HEK293 (cell line): ENCODE results near the gene S100P.

Source experiments
- CTCF ChIA-PET: fragments of 350-600 bp; formaldehyde crosslinking; extraction: SDS; loops from one replicate; lab custom pipeline; 2021; ENCODE audit warnings: antibody characterized with exemption; lab: Yijun Ruan, JAX
- POLR2A ChIA-PET: fragments of 300-600 bp; formaldehyde crosslinking; extraction: SDS; loops from one replicate; lab custom pipeline; 2020; ENCODE audit warnings: antibody characterized with exemption, inconsistent platforms; lab: Yijun Ruan, JAX
- H3K27ac ChIP-seq: fragments of 200-500 bp; sonication (Bioruptor generic); 2 replicates; pipeline ENCODE4 v1.5.1; 2014; ENCODE audit warnings: low read depth, low read length, control low read depth, inconsistent platforms; ENCODE audit errors: extremely low read depth
- H3K36me3 ChIP-seq, 2 experiments: fragments of 200-500 bp in 1 of 2; sonication (Bioruptor generic) in 1 of 2; 1 replicate in 1 of 2; 2 replicates in 1 of 2; pipeline ENCODE4 v1.5.1; 2014 to 2017; ENCODE audit warnings: inconsistent platforms in 2 of 2, low read length in 2 of 2; ENCODE audit not compliant: control insufficient read depth in 2 of 2, insufficient read depth in 1 of 2
- H3K4me1 ChIP-seq: fragments of 200-500 bp; sonication (Bioruptor generic); 2 replicates; pipeline ENCODE4 v1.5.1; 2014; ENCODE audit warnings: mild to moderate bottlenecking, low read length, inconsistent platforms; ENCODE audit not compliant: control insufficient read depth, insufficient read depth
- H3K4me3 ChIP-seq: 2 replicates; pipeline ENCODE4 v1.5.1; 2011; ENCODE audit warnings: low read depth, mild to moderate bottlenecking, control low read depth, low read length, moderate library complexity
- H3K9me3 ChIP-seq: fragments of 200-500 bp; sonication (Bioruptor generic); 2 replicates; pipeline ENCODE4 v1.5.1; 2014; ENCODE audit warnings: low read depth, low read length, inconsistent platforms; ENCODE audit not compliant: control insufficient read depth, insufficient read depth
- EGR2 ChIP-seq: fragments of 450-650 bp; formaldehyde crosslinking; IDR thresholded peaks from 2 replicates; pipeline ENCODE4 v1.5.1; 2016; ENCODE audit warnings: low read depth, missing biosample characterization, missing genetic modification characterization
- GLI2 ChIP-seq: fragments of 450-650 bp; formaldehyde crosslinking; IDR thresholded peaks from 2 replicates; pipeline ENCODE4; 2017; ENCODE audit warnings: missing biosample characterization, missing genetic modification characterization, low read depth, borderline replicate concordance
- GLIS1 ChIP-seq: fragments of 450-650 bp; formaldehyde crosslinking; IDR thresholded peaks from 2 replicates; pipeline ENCODE4 v1.5.1; 2016; ENCODE audit warnings: missing biosample characterization, missing genetic modification characterization
- GLIS2 ChIP-seq: fragments of 450-650 bp; formaldehyde crosslinking; IDR thresholded peaks from 2 replicates; pipeline ENCODE4 v1.5.1; 2016; ENCODE audit warnings: missing biosample characterization, missing genetic modification characterization
- REPIN1 ChIP-seq: fragments of 450-650 bp; formaldehyde crosslinking; IDR thresholded peaks from 2 replicates; pipeline ENCODE4 v1.5.1; 2017; ENCODE audit warnings: missing biosample characterization, missing genetic modification characterization, low read depth
- ZEB2 ChIP-seq: fragments of 450-650 bp; formaldehyde crosslinking; IDR thresholded peaks from 2 replicates; pipeline ENCODE4 v1.5.1; 2016; ENCODE audit warnings: missing biosample characterization, missing genetic modification characterization
- ZNF112 ChIP-seq: fragments of 450-650 bp; formaldehyde crosslinking; IDR thresholded peaks from 2 replicates; pipeline ENCODE4 v1.5.0; 2017; ENCODE audit warnings: missing biosample characterization, missing genetic modification characterization
- ZNF121 ChIP-seq: fragments of 450-650 bp; formaldehyde crosslinking; IDR thresholded peaks from 2 replicates; pipeline ENCODE4 v1.5.1; 2016; ENCODE audit warnings: missing biosample characterization, missing genetic modification characterization
- ZNF132 ChIP-seq: fragments of 450-650 bp; formaldehyde crosslinking; IDR thresholded peaks from 2 replicates; pipeline ENCODE4 v1.5.1; 2017; ENCODE audit warnings: missing biosample characterization, missing genetic modification characterization, borderline replicate concordance
- ZNF155 ChIP-seq: fragments of 450-650 bp; formaldehyde crosslinking; IDR thresholded peaks from 2 replicates; pipeline ENCODE4 v1.5.1; 2016; ENCODE audit warnings: missing biosample characterization, missing genetic modification characterization
- ZNF169 ChIP-seq: fragments of 450-650 bp; formaldehyde crosslinking; IDR thresholded peaks from 2 replicates; pipeline ENCODE4 v1.5.1; 2016; ENCODE audit warnings: missing biosample characterization, missing genetic modification characterization
- ZNF202 ChIP-seq: fragments of 450-650 bp; formaldehyde crosslinking; IDR thresholded peaks from 2 replicates; pipeline ENCODE4 v1.5.1; 2016; ENCODE audit warnings: missing biosample characterization, missing genetic modification characterization, borderline replicate concordance
- ZNF37A ChIP-seq: fragments of 450-650 bp; IDR thresholded peaks from 2 replicates; pipeline ENCODE4 v1.5.1; 2018; ENCODE audit warnings: missing biosample characterization, missing genetic modification characterization
- ZNF391 ChIP-seq: fragments of 450-650 bp; formaldehyde crosslinking; IDR thresholded peaks from 2 replicates; pipeline ENCODE4 v1.5.1; 2016; ENCODE audit warnings: low read depth, missing biosample characterization, missing genetic modification characterization, borderline replicate concordance
- ZNF548 ChIP-seq: fragments of 450-650 bp; formaldehyde crosslinking; IDR thresholded peaks from 2 replicates; pipeline ENCODE4 v1.5.1; 2016; ENCODE audit warnings: missing biosample characterization, missing genetic modification characterization
- ZNF610 ChIP-seq: fragments of 450-650 bp; formaldehyde crosslinking; IDR thresholded peaks from 2 replicates; pipeline ENCODE4 v1.5.1; 2016; ENCODE audit warnings: missing biosample characterization, missing genetic modification characterization, borderline replicate concordance
- ZNF677 ChIP-seq: fragments of 450-650 bp; IDR thresholded peaks from 2 replicates; pipeline ENCODE4 v1.5.0; 2018; ENCODE audit warnings: missing biosample characterization, mild to moderate bottlenecking, missing genetic modification characterization, moderate library complexity
- ZNF777 ChIP-seq: fragments of 450-650 bp; formaldehyde crosslinking; IDR thresholded peaks from 2 replicates; pipeline ENCODE4 v1.5.1; 2017; ENCODE audit warnings: missing biosample characterization, missing genetic modification characterization, borderline replicate concordance
- ZNF830 ChIP-seq: fragments of 450-650 bp; IDR thresholded peaks from 2 replicates; pipeline ENCODE4 v1.5.0; 2018; ENCODE audit warnings: missing biosample characterization, missing genetic modification characterization, low read depth, mild to moderate bottlenecking, moderate library complexity
- ZNF843 ChIP-seq: fragments of 450-650 bp; formaldehyde crosslinking; IDR thresholded peaks from 2 replicates; pipeline ENCODE4 v1.5.1; 2016; ENCODE audit warnings: missing biosample characterization, missing genetic modification characterization
- ZSCAN30 ChIP-seq: fragments of 450-650 bp; IDR thresholded peaks from 2 replicates; pipeline ENCODE4 v1.5.1; 2018; ENCODE audit warnings: missing biosample characterization, mild to moderate bottlenecking, missing genetic modification characterization, moderate library complexity
- TF ChIP-seq, protein P1 (sequence below): fragments of 450-650 bp; formaldehyde crosslinking; IDR thresholded peaks from 2 replicates; pipeline ENCODE4; 2016; ENCODE audit warnings: missing biosample characterization, missing genetic modification characterization
- TF ChIP-seq, protein P2 (sequence below): fragments of 450-650 bp; formaldehyde crosslinking; IDR thresholded peaks from 2 replicates; pipeline ENCODE4 v1.5.1; 2017; ENCODE audit warnings: missing biosample characterization, missing genetic modification characterization
- TF ChIP-seq, protein P3 (sequence below): fragments of 450-650 bp; formaldehyde crosslinking; IDR thresholded peaks from 2 replicates; pipeline ENCODE4 v1.5.1; 2016; ENCODE audit warnings: missing biosample characterization, missing genetic modification characterization
- TF ChIP-seq, protein P4 (sequence below): fragments of 450-650 bp; formaldehyde crosslinking; IDR thresholded peaks from 2 replicates; pipeline ENCODE4 v1.5.1; 2016; ENCODE audit warnings: missing biosample characterization, missing genetic modification characterization
- TF ChIP-seq, protein P5 (sequence below): fragments of 450-650 bp; formaldehyde crosslinking; IDR thresholded peaks from 2 replicates; pipeline ENCODE4 v1.5.1; 2016; ENCODE audit warnings: missing biosample characterization, missing genetic modification characterization

S100P gene

GRCh38 chr4:6668391-6668790 is 25.3 kb upstream of the S100P start:
- CTCF ChIA-PET: no interaction called here
- Histone ChIP-seq H3K4me3 (no peak overlapping the region), H3K27ac (no peak overlapping the region), H3K4me1 (no peaks in the 10 kb centered on the region), H3K36me3 (no peaks in the 10 kb centered on the region)
- TF ChIP-seq ZSCAN30 (no peak), GLI2 (no peak), ZNF391 (tag by site-specific recombination) (no peak), EGR2 (no peak), ZNF677 (tag by site-specific recombination) (no peak), ZNF843 (tag by site-specific recombination) (no peak), ZNF37A (tag by site-specific recombination) (no peak), ZNF202 (tag by site-specific recombination) (no peak)
- TF ChIP-seq, protein P1, sequence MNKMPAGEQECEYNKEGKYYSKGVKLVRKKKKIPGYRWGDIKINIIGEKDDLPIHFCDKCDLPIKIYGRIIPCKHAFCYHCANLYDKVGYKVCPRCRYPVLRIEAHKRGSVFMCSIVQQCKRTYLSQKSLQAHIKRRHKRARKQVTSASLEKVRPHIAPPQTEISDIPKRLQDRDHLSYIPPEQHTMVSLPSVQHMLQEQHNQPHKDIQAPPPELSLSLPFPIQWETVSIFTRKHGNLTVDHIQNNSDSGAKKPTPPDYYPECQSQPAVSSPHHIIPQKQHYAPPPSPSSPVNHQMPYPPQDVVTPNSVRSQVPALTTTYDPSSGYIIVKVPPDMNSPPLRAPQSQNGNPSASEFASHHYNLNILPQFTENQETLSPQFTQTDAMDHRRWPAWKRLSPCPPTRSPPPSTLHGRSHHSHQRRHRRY (tag by site-specific recombination): no peak
- TF ChIP-seq, all 188 proteins: peak for 0
- no peaks in the 10 kb centered on the region for H3K9me3 ChIP-seq
- POLR2A ChIA-PET: no interaction called here

DNA sequence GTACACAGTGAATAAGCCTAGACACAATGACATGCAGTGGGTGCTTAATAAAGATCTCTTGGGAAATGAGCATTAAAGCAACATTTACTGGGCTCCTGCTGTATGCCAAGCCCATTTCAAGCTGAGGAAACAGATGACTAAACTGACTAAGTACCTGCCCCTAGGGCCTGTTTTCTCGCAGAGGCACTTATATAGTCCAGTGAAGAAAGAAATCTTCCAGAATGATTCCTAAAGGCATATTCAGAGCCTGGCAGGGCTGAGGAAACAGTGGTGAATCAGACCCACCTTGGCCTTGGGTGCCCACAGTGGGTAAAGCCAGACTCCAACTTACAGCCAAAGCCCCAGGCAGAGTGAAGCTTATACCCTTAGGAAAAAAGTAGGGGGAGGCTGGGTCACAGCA is 22.0 kb upstream of the S100P start:
- H3K4me1 ChIP-seq: no peaks in the 10 kb centered on the region
- H3K4me3 ChIP-seq: no peak overlapping the region
- H3K9me3 ChIP-seq: no peaks in the 10 kb centered on the region
- CTCF ChIA-PET: no interaction called here
- no peak for TF ChIP-seq ZNF169 (tag by site-specific recombination)
- TF ChIP-seq ZNF155: no peak
- no peak for TF ChIP-seq ZNF830 (tag by site-specific recombination)
- TF ChIP-seq, all 188 proteins: peak for 0
- no peak overlapping the region for H3K27ac ChIP-seq
- POLR2A ChIA-PET: no interaction called here
- peaks cover 0 to 18% of the 10 kb centered on the region in 2 experiments; a peak in 2 of 3 replicates for H3K36me3 ChIP-seq

GRCh38 chr4:6672131-6672530 is 21.5 kb upstream of the S100P start:
- ChIA-PET CTCF (interaction anchor here (1.9 kb wide), 1 partner anchor 8 kb away, joined by 7 read pairs; no protein-coding TSS in a partner anchor), POLR2A (interaction anchor here (1.9 kb wide), 1 partner anchor 8 kb away, joined by 17 read pairs; no protein-coding TSS in a partner anchor)
- no peak overlapping the region for H3K27ac ChIP-seq
- TF ChIP-seq, protein P2, sequence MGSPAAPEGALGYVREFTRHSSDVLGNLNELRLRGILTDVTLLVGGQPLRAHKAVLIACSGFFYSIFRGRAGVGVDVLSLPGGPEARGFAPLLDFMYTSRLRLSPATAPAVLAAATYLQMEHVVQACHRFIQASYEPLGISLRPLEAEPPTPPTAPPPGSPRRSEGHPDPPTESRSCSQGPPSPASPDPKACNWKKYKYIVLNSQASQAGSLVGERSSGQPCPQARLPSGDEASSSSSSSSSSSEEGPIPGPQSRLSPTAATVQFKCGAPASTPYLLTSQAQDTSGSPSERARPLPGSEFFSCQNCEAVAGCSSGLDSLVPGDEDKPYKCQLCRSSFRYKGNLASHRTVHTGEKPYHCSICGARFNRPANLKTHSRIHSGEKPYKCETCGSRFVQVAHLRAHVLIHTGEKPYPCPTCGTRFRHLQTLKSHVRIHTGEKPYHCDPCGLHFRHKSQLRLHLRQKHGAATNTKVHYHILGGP (tag by site-specific recombination): no peak
- TF ChIP-seq ZNF121 (tag by site-specific recombination) (no peak), GLIS2 (tag by site-specific recombination) (no peak), ZNF843 (tag by site-specific recombination) (no peak), ZNF610 (tag by site-specific recombination) (no peak), GLIS1 (no peak), ZNF132 (tag by site-specific recombination) (no peak), ZNF777 (no peak), ZNF112 (no peak), ZNF548 (tag by site-specific recombination) (no peak), REPIN1 (tag by site-specific recombination) (no peak), ZEB2 (no peak)
- TF ChIP-seq, protein P3, sequence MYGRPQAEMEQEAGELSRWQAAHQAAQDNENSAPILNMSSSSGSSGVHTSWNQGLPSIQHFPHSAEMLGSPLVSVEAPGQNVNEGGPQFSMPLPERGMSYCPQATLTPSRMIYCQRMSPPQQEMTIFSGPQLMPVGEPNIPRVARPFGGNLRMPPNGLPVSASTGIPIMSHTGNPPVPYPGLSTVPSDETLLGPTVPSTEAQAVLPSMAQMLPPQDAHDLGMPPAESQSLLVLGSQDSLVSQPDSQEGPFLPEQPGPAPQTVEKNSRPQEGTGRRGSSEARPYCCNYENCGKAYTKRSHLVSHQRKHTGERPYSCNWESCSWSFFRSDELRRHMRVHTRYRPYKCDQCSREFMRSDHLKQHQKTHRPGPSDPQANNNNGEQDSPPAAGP (tag by site-specific recombination): no peak
- TF ChIP-seq, protein P4, sequence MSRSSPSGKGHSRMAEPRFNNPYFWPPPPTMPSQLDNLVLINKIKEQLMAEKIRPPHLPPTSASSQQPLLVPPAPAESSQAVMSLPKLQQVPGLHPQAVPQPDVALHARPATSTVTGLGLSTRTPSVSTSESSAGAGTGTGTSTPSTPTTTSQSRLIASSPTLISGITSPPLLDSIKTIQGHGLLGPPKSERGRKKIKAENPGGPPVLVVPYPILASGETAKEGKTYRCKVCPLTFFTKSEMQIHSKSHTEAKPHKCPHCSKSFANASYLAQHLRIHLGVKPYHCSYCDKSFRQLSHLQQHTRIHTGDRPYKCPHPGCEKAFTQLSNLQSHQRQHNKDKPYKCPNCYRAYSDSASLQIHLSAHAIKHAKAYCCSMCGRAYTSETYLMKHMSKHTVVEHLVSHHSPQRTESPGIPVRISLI: no peak
- TF ChIP-seq, protein P5, sequence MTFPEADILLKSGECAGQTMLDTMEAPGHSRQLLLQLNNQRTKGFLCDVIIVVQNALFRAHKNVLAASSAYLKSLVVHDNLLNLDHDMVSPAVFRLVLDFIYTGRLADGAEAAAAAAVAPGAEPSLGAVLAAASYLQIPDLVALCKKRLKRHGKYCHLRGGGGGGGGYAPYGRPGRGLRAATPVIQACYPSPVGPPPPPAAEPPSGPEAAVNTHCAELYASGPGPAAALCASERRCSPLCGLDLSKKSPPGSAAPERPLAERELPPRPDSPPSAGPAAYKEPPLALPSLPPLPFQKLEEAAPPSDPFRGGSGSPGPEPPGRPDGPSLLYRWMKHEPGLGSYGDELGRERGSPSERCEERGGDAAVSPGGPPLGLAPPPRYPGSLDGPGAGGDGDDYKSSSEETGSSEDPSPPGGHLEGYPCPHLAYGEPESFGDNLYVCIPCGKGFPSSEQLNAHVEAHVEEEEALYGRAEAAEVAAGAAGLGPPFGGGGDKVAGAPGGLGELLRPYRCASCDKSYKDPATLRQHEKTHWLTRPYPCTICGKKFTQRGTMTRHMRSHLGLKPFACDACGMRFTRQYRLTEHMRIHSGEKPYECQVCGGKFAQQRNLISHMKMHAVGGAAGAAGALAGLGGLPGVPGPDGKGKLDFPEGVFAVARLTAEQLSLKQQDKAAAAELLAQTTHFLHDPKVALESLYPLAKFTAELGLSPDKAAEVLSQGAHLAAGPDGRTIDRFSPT (tag by site-specific recombination): no peak

More at GRCh38 chr4:6672131-6672530, 21.5 kb upstream of the S100P start:
- no peaks in the 10 kb centered on the region for H3K4me1 ChIP-seq
- peaks cover 0 to 22% of the 10 kb centered on the region in 2 experiments; a peak in 2 of 3 replicates for H3K36me3 ChIP-seq
- H3K4me3 ChIP-seq: no peak overlapping the region
- H3K9me3 ChIP-seq: no peaks in the 10 kb centered on the region
